ENCODE data around the gene GRIK3.

DNA sequence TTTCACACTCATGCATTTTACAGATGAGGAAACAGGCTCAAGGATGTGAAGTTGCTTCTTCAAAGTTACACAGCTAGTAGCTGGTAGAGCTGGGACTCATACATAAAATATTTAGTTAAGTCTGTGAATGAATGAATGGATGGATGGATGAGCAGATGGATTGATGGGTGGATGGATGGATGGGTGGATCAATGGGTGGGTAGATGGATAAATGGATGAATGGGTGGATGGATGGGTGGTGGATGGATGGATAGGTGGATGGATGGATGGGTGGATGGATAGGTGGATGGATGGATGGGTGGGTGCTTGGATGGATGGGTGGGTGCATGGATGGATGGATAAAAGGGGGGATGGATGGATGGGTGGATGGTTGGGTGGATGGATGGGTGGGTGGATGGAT lies 240.9 kb downstream of the GRIK3 start:
- no peak for TF ChIP-seq ZNF384 (IDR thresholded peaks at IDR 0.05)
- TF ChIP-seq FOXM1 (IDR thresholded peaks at IDR 0.05; ENCODE audit: borderline replicate concordance) = no peak
- no peak for TF ChIP-seq ELF4 (IDR thresholded peaks at IDR 0.05)
- TF ChIP-seq TARDBP (IDR thresholded peaks at IDR 0.05) = no peak
- no peak for TF ChIP-seq HDGF (IDR thresholded peaks at IDR 0.05; ENCODE audit: borderline replicate concordance)
- TF ChIP-seq SUZ12 (IDR thresholded peaks at IDR 0.05) = no peak
- no peak for TF ChIP-seq FOXA1 (IDR thresholded peaks at IDR 0.05)
- no peak for TF ChIP-seq LEF1 (IDR thresholded peaks at IDR 0.05; ENCODE audit: borderline replicate concordance)
- TF ChIP-seq, protein P1, sequence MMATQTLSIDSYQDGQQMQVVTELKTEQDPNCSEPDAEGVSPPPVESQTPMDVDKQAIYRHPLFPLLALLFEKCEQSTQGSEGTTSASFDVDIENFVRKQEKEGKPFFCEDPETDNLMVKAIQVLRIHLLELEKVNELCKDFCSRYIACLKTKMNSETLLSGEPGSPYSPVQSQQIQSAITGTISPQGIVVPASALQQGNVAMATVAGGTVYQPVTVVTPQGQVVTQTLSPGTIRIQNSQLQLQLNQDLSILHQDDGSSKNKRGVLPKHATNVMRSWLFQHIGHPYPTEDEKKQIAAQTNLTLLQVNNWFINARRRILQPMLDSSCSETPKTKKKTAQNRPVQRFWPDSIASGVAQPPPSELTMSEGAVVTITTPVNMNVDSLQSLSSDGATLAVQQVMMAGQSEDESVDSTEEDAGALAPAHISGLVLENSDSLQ (IDR thresholded peaks at IDR 0.05) = no peak
- no peak for TF ChIP-seq SP1 (IDR thresholded peaks at IDR 0.05)
- TF ChIP-seq L3MBTL2 (conservative IDR thresholded peaks at IDR 0.05) = no peak

Measured in HEK293T (cell line).